ENCODE results near the gene PYHIN1.

DNA sequence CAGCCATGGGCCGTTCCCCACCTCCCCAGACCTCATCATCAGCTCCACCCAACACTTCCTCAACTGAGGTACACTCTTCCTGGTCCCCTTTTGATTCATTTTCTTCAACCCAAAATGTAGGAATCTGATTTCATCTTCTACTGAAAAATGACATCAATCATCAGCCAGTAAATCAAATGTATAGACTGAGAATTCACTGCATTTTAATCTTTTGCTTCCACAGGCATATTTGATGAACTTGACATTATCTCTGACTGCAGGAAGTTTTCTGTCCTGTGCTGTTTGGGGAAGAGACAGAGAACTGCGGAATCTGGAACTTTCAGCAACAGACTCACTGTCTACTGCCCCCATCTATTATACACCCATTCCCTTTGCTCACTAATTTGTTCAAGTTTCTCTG, 7.8 kb downstream of the PYHIN1 start:
- TF ChIP-seq, protein P1, sequence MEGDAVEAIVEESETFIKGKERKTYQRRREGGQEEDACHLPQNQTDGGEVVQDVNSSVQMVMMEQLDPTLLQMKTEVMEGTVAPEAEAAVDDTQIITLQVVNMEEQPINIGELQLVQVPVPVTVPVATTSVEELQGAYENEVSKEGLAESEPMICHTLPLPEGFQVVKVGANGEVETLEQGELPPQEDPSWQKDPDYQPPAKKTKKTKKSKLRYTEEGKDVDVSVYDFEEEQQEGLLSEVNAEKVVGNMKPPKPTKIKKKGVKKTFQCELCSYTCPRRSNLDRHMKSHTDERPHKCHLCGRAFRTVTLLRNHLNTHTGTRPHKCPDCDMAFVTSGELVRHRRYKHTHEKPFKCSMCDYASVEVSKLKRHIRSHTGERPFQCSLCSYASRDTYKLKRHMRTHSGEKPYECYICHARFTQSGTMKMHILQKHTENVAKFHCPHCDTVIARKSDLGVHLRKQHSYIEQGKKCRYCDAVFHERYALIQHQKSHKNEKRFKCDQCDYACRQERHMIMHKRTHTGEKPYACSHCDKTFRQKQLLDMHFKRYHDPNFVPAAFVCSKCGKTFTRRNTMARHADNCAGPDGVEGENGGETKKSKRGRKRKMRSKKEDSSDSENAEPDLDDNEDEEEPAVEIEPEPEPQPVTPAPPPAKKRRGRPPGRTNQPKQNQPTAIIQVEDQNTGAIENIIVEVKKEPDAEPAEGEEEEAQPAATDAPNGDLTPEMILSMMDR (IDR thresholded peaks at IDR 0.05 in 4 of 5, conservative IDR thresholded peaks at IDR 0.05 in 1 of 5), result no peak
- no peak for TF ChIP-seq POLR2A (IDR thresholded peaks at IDR 0.05)

Data from gastrocnemius medialis (tissue), 4 donors.